ENCODE data around the gene KIAA0586.

GRCh38 chr14:58479975-58480374, 52.5 kb downstream of the KIAA0586 start:
- TF ChIP-seq CTCF (IDR thresholded peaks at IDR 0.05), result no peak
- TF ChIP-seq EHMT2 (IDR thresholded peaks at IDR 0.05; ENCODE audit: low read depth), result no peak
- no peak for TF ChIP-seq REST (IDR thresholded peaks at IDR 0.05)
- no peak for TF ChIP-seq POLR2A (IDR thresholded peaks at IDR 0.05; ENCODE audit: low read length)
- no peak for TF ChIP-seq BHLHE40 (IDR thresholded peaks at IDR 0.05; ENCODE audit: low read depth, low read length)
- no peak for TF ChIP-seq HOXA7 (CRISPR knock-in tag; IDR thresholded peaks at IDR 0.05)
- TF ChIP-seq EP300 (IDR thresholded peaks at IDR 0.05), result no peak
- no peak for TF ChIP-seq RAD21 (conservative IDR thresholded peaks at IDR 0.05 in 1 of 2, IDR thresholded peaks at IDR 0.05 in 1 of 2)
- TF ChIP-seq CEBPB (IDR thresholded peaks at IDR 0.05), result no peak
- no peak for TF ChIP-seq MAX (IDR thresholded peaks at IDR 0.05)
- TF ChIP-seq E2F6 (IDR thresholded peaks at IDR 0.05; ENCODE audit: borderline replicate concordance, low read depth), result no peak

All from A549 (cell line).